HepG2 (cell line): ENCODE results near the gene HES6. TPM values are rescaled to one million over a fixed set of nuclear protein-coding genes. Genes with fewer than 3 reads are reported as not detected.

Experiments used
- ATAC-seq: fragments of 200-7000 bp; cut with Tn5 transposase; 3 replicates; pipeline ENCODE4 v1.9.1; 2020; ENCODE audit warnings: mild to moderate bottlenecking, moderate library complexity
- BruUV-seq: library from RNA; stranded (reverse); fragments of 400-500 nt; replicated peaks from 2 replicates; lab custom pipeline; 2021; lab: Mats Ljungman, UMichigan
- CTCF ChIA-PET: fragments of 300-600 bp; formaldehyde crosslinking; extraction: SDS; loops from one replicate; lab custom pipeline; 2021; ENCODE audit warnings: low total read pairs, inconsistent platforms, low intra/inter-chr PET ratio; lab: Yijun Ruan, JAX
- POLR2A ChIA-PET: fragments of 350-600 bp; sonication (Branson Sonifier 250); formaldehyde crosslinking; loops from one replicate; lab custom pipeline; 2020; ENCODE audit warnings: antibody characterized with exemption, inconsistent platforms; lab: Yijun Ruan, JAX
- DNase-seq: peaks from one replicate; pipeline ENCODE4 v3.0.0-alpha.2; 2015; ENCODE audit warnings: low spot score
- FAIRE-seq: peaks from 3 replicates; lab custom pipeline; 2011; peaks lifted over from hg19 to GRCh38; lab: Jason Lieb, UNC
- H2AFZ ChIP-seq: one replicate; pipeline ENCODE4 v1.6.1; 2011; ENCODE audit warnings: low read length, inconsistent platforms
- H3K27ac ChIP-seq: fragments of 300-600 bp; 3 replicates; pipeline ENCODE4 v1.8.0; 2011; ENCODE audit warnings: mixed run types, mild to moderate bottlenecking, mixed read lengths, low read length, inconsistent platforms; ENCODE audit not compliant: insufficient read depth; ENCODE audit errors: extremely low read length
- H3K27me3 ChIP-seq, 2 experiments: fragments of 200-600 bp in 1 of 2; 2 replicates in 1 of 2; 3 replicates in 1 of 2; pipeline versions ENCODE4 v1.6.0 to v1.8.0; 2011; ENCODE audit warnings: low read length in 2 of 2, mild to moderate bottlenecking in 2 of 2, moderate library complexity in 2 of 2, inconsistent platforms in 1 of 2; ENCODE audit not compliant: insufficient read depth in 2 of 2, control insufficient read depth in 1 of 2
- H3K36me3 ChIP-seq, 2 experiments: fragments of 200-600 bp in 1 of 2; replicated peaks in 1 of 2; 2 replicates in 1 of 2; 3 replicates in 1 of 2; pipeline versions ENCODE4 v1.5.1 to v1.8.0; 2011; ENCODE audit warnings: low read length in 2 of 2, inconsistent platforms in 1 of 2; ENCODE audit not compliant: insufficient read depth in 2 of 2, control insufficient read depth in 1 of 2
- H3K4me1 ChIP-seq: 2 replicates; pipeline ENCODE4 v1.5.1; 2012; ENCODE audit warnings: low read length, inconsistent platforms; ENCODE audit not compliant: insufficient read depth
- H3K4me2 ChIP-seq: 2 replicates; pipeline ENCODE4 v1.6.0; 2011; ENCODE audit warnings: low read depth, low read length, inconsistent platforms
- H3K4me3 ChIP-seq, 3 experiments: fragments of 200-600 bp in 1 of 3; sonication (generic), shearing (Covaris generic) in 1 of 3; replicated peaks in 1 of 3; 2 replicates each; pipeline ENCODE4 v1.5.1; 2011 to 2016; ENCODE audit warnings: low read length in 3 of 3, inconsistent platforms in 2 of 3, low read depth in 2 of 3, mild to moderate bottlenecking in 2 of 3, control low read depth in 1 of 3, mixed read lengths in 1 of 3; ENCODE audit not compliant: insufficient read depth in 1 of 3
- H3K79me2 ChIP-seq: one replicate; pipeline ENCODE4 v1.6.1; 2011; ENCODE audit warnings: low read length, inconsistent platforms; ENCODE audit not compliant: insufficient read depth
- H3K9ac ChIP-seq: 2 replicates; pipeline ENCODE4 v1.6.0; 2011; ENCODE audit warnings: mild to moderate bottlenecking, low read depth, low read length, inconsistent platforms; ENCODE audit not compliant: insufficient read depth
- H3K9me3 ChIP-seq: 2 replicates; pipeline ENCODE4 v1.5.1; 2012; ENCODE audit warnings: mild to moderate bottlenecking, low read length
- H4K20me1 ChIP-seq: 2 replicates; pipeline ENCODE4 v1.6.0; 2011; ENCODE audit warnings: inconsistent platforms, mild to moderate bottlenecking, low read length, moderate library complexity; ENCODE audit not compliant: insufficient read depth
- CREB3 ChIP-seq: sonication (generic); formaldehyde crosslinking; IDR thresholded peaks from 2 replicates; pipeline ENCODE4 v1.5.0; 2020; ENCODE audit warnings: missing genetic modification reagents
- SOX6 ChIP-seq, 2 experiments: fragments of 450-650 bp in 1 of 2; sonication (generic) in 1 of 2; formaldehyde crosslinking in 1 of 2; IDR thresholded peaks; 2 replicates each; pipeline versions ENCODE4 v1.4.0 to v1.6.1; 2017 to 2020; ENCODE audit warnings: antibody characterized with exemption in 1 of 2, mild to moderate bottlenecking in 1 of 2, missing genetic modification reagents in 1 of 2
- ZNF569 ChIP-seq: sonication (generic); formaldehyde crosslinking; IDR thresholded peaks from 2 replicates; pipeline ENCODE4 v1.5.0; 2020; ENCODE audit warnings: mild to moderate bottlenecking, missing genetic modification reagents, moderate library complexity, borderline replicate concordance
- ZNF737 ChIP-seq: sonication (generic); formaldehyde crosslinking; IDR thresholded peaks from 2 replicates; pipeline ENCODE4 v1.5.0; 2020; ENCODE audit warnings: missing genetic modification reagents, mild to moderate bottlenecking, borderline replicate concordance
- WGBS: methylation state at CpG from one replicate; pipeline ENCODE4 v1.1.6; 2017; ENCODE audit warnings: low lambda C conversion rate; 5-methylcytosine and 5-hydroxymethylcytosine counted together
- in situ Hi-C: cut with HindIII; loops from 2 replicates; pipeline ENCODE4 v1.10.0; 2017; ENCODE audit warnings: low pct_unique_long_range_greater_than_20kb; ENCODE audit not compliant: extremely low pct_ligation_motif_present
- intact Hi-C: fragments of 100-400 bp; cut with micrococcal nuclease; formaldehyde crosslinking; loops from one replicate; pipeline ENCODE4 v1.10.0; 2022; ENCODE audit not compliant: unreplicated experiment
- polyA plus RNA-seq, 8 experiments: library from polyadenylated mRNA; depleted of rRNA in 3 of 8; stranded (reverse) in 7 of 8; unstranded in 1 of 8; fragments of >200 nt; fragmentation: Illumina TruSeq in 4 of 8; extraction: Trizol in 4 of 8; gene quantifications; 2 replicates each; pipeline versions ENCODE4 v1.2.1 to v1.2.3, GENCODE V29; 2011 to 2016; ENCODE audit warnings: low read depth in 4 of 8, missing spikeins in 1 of 8, mixed read lengths in 1 of 8; ENCODE audit not compliant: insufficient read depth in 1 of 8
- total RNA-seq, 5 experiments: library from RNA; depleted of rRNA; stranded (reverse); fragments of >200 nt; fragmentation: Illumina TruSeq; extraction: Trizol; gene quantifications; 2 replicates each; pipeline ENCODE4 v1.2.3, GENCODE V29; 2016; ENCODE audit warnings: low read depth in 1 of 5
- TF ChIP-seq, protein P1 (sequence below): sonication (generic); formaldehyde crosslinking; IDR thresholded peaks from 2 replicates; pipeline ENCODE4 v1.4.0; 2020; ENCODE audit warnings: low read depth, mild to moderate bottlenecking, missing genetic modification reagents

The HES6 gene
- total and polyA plus RNA-seq, 2 of the 13 experiments (the other 11 are each of a cell fraction or from before 2014, with no cell fraction given) = 19.5 to 82.8 TPM

DNA sequence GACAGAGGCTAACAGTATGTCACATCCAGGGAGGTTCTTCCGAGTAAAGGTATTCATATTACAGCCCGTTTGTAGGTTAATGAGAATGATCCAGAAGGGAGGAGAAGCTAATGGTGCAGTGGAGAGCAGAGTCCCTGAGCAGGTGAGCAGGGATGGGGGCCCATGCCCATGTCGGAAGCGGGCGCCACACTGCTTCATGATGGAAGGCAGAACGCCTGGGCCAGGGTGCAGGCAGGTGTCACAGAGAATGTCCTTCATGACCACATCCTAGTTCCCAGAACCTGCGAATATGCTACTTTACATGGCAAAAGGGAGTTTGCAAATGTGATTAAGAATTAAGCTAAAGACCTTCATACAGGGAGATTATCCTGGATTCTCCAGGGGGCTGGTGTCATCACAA is 4.0 kb downstream of the HES6 start:
- BruUV-seq = no TSS peak
- 74% methylated on average over 7 of the region's 7 CpGs for WGBS
- no peak for TF ChIP-seq SOX6 (IDR thresholded peaks at IDR 0.05)
- TF ChIP-seq SOX6 (CRISPR knock-in tag; IDR thresholded peaks at IDR 0.05) = no peak
- TF ChIP-seq ZNF737 (CRISPR knock-in tag) = no peak
- TF ChIP-seq ZNF569 (CRISPR knock-in tag) = no peak
- no peak for DNase-seq
- H3K27me3 ChIP-seq = peaks cover 0 to 2% of the 10 kb centered on the region in 2 experiments; a peak in 3 of 5 replicates
- H3K4me2 ChIP-seq = no peak overlapping the region
- H3K4me3 ChIP-seq = no peak overlapping the region
- no peak for ATAC-seq
- peaks cover 23% of the 10 kb centered on the region for H3K4me1 ChIP-seq
- H4K20me1 ChIP-seq = no peaks in the 10 kb centered on the region
- no peaks in the 10 kb centered on the region for H3K9me3 ChIP-seq
- no peaks in the 10 kb centered on the region for H3K79me2 ChIP-seq
- POLR2A ChIA-PET = interaction anchor here (5.2 kb wide), 1 partner anchor 15 kb away, joined by 20 read pairs; no protein-coding TSS in a partner anchor
- H3K9ac ChIP-seq = no peak overlapping the region
- in situ Hi-C loops (no loop called here), intact Hi-C loops (no loop called here)
- CTCF ChIA-PET = no interaction called here
- no peaks in the 10 kb centered on the region for H3K36me3 ChIP-seq
- FAIRE-seq = no peak
- no peak overlapping the region for H3K27ac ChIP-seq
- no peak overlapping the region for H2AFZ ChIP-seq

DNA sequence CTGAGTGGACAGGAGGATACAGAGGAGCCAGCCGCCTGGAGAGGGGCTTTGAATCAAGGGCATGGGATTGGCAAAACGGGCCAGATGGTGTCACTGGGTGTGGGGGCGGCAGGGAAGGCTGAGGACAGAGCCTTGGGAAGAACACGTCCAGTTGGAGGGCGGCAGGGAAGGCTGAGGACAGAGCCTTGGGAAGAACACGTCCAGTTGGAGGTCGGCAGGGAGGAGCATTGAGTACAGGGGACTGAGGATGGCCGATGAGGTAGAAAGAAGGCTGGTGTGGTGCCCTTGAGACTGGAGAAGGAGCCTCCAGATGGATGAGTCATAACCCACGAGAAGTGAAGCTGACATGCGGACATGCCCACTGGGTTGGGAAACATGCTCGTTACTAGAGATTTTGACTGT is 4.5 kb downstream of the HES6 start:
- Histone ChIP-seq H3K9ac (no peak overlapping the region), H3K4me3 (no peak overlapping the region), H3K27ac (no peak overlapping the region), H3K36me3 (no peaks in the 10 kb centered on the region), H3K4me2 (no peak overlapping the region), H3K27me3 (peaks cover 0 to 6% of the 10 kb centered on the region in 2 experiments; a peak in 3 of 5 replicates), H4K20me1 (no peaks in the 10 kb centered on the region), H3K4me1 (peaks cover 22% of the 10 kb centered on the region), H3K9me3 (no peaks in the 10 kb centered on the region), H3K79me2 (no peaks in the 10 kb centered on the region), H2AFZ (no peak overlapping the region)
- ATAC-seq (no peak), DNase-seq (no peak), FAIRE-seq (no peak)
- CTCF ChIA-PET = no interaction called here
- 69% methylated on average over 11 of the region's 11 CpGs for WGBS
- POLR2A ChIA-PET = interaction anchor here (1.8 kb wide), 1 partner anchor 31 kb away, joined by 8 read pairs; the partner anchor contains the start of gene ILKAP
- no TSS peak for BruUV-seq
- intact Hi-C loops (no loop called here), in situ Hi-C loops (no loop called here)
- TF ChIP-seq CREB3 (CRISPR knock-in tag) = no peak
- TF ChIP-seq, protein P1, sequence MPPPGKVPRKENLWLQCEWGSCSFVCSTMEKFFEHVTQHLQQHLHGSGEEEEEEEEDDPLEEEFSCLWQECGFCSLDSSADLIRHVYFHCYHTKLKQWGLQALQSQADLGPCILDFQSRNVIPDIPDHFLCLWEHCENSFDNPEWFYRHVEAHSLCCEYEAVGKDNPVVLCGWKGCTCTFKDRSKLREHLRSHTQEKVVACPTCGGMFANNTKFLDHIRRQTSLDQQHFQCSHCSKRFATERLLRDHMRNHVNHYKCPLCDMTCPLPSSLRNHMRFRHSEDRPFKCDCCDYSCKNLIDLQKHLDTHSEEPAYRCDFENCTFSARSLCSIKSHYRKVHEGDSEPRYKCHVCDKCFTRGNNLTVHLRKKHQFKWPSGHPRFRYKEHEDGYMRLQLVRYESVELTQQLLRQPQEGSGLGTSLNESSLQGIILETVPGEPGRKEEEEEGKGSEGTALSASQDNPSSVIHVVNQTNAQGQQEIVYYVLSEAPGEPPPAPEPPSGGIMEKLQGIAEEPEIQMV (CRISPR knock-in tag) = 0 out of 2 replicates have a peak, but pooled peaks have one; percentile 39
